SK-N-SH (cell line): ENCODE data around the gene STAMBP. TPM values are rescaled to one million over a fixed set of nuclear protein-coding genes. Genes with fewer than 3 reads are reported as not detected.

Experiments used
- CTCF ChIA-PET: fragments of 300-600, 350-600 bp; formaldehyde crosslinking; extraction: SDS; loops from one replicate; lab custom pipeline; 2021; lab: Yijun Ruan, JAX
- POLR2A ChIA-PET: fragments of 350-600 bp; sonication (Branson Sonifier 250); formaldehyde crosslinking; extraction: SDS; loops from one replicate; lab custom pipeline; 2020; ENCODE audit warnings: antibody characterized with exemption, inconsistent platforms; lab: Yijun Ruan, JAX
- DNase-seq: peaks from one replicate; pipeline ENCODE4 v3.0.0; 2012
- H2AFZ ChIP-seq: fragments of 200-600 bp; sonication (generic); 2 replicates; pipeline ENCODE4 v1.8.1; 2016; ENCODE audit warnings: antibody characterized with exemption, mild to moderate bottlenecking, low read depth
- H3F3A ChIP-seq: fragments of 200-600 bp; sonication (generic); replicated peaks from 2 replicates; pipeline ENCODE3; 2016; ENCODE audit warnings: antibody characterized with exemption, mild to moderate bottlenecking; ENCODE audit not compliant: insufficient read depth
- H3K27ac ChIP-seq, 2 experiments: fragments of 200-500 bp in 1 of 2; fragments of 200-600 bp in 1 of 2; sonication (Bioruptor generic) in 1 of 2; sonication (generic), shearing (Covaris generic) in 1 of 2; 2 replicates each; pipeline versions ENCODE4 v1.5.1 to v1.6.1; 2014 to 2016; ENCODE audit warnings: low read depth in 2 of 2, inconsistent platforms in 1 of 2, low read length in 1 of 2, mild to moderate bottlenecking in 1 of 2, mixed read lengths in 1 of 2
- H3K27me3 ChIP-seq: fragments of 200-600 bp; sonication (generic), shearing (Covaris generic); 2 replicates; pipeline ENCODE4 v1.6.1; 2016; ENCODE audit warnings: mixed run types; ENCODE audit not compliant: insufficient read depth
- H3K36me3 ChIP-seq, 2 experiments: fragments of 200-500 bp in 1 of 2; fragments of 200-600 bp in 1 of 2; sonication (Bioruptor generic) in 1 of 2; sonication (generic) in 1 of 2; replicated peaks in 1 of 2; 2 replicates each; pipeline versions ENCODE3 to v1.5.1; 2014 to 2016; ENCODE audit warnings: low read length in 1 of 2, mild to moderate bottlenecking in 1 of 2; ENCODE audit not compliant: insufficient read depth in 2 of 2, control insufficient read depth in 1 of 2
- H3K4me1 ChIP-seq, 2 experiments: fragments of 200-500 bp in 1 of 2; fragments of 200-600 bp in 1 of 2; sonication (Bioruptor generic) in 1 of 2; sonication (generic), shearing (Covaris generic) in 1 of 2; 2 replicates each; pipeline versions ENCODE4 v1.5.1 to v1.6.1; 2014 to 2016; ENCODE audit warnings: low read depth in 1 of 2, low read length in 1 of 2, mixed run types in 1 of 2; ENCODE audit not compliant: insufficient read depth in 2 of 2, control insufficient read depth in 1 of 2
- H3K4me2 ChIP-seq: fragments of 200-600 bp; sonication (generic), shearing (Covaris generic); 2 replicates; pipeline ENCODE4 v1.6.1; 2017; ENCODE audit warnings: mixed run types
- H3K4me3 ChIP-seq, 2 experiments: fragments of 200-500 bp in 1 of 2; fragments of 200-600 bp in 1 of 2; sonication (Bioruptor generic) in 1 of 2; sonication (generic), shearing (Covaris generic) in 1 of 2; 2 replicates each; pipeline versions ENCODE4 v1.5.1 to v1.8.1; 2014 to 2016; ENCODE audit warnings: low read depth in 2 of 2, inconsistent platforms in 1 of 2, low read length in 1 of 2, mild to moderate bottlenecking in 1 of 2, mixed read lengths in 1 of 2, moderate library complexity in 1 of 2
- H3K79me2 ChIP-seq: fragments of 200-600 bp; sonication (generic); 2 replicates; pipeline ENCODE4 v1.8.1; 2017; ENCODE audit warnings: mild to moderate bottlenecking; ENCODE audit not compliant: insufficient read depth
- H3K9ac ChIP-seq: fragments of 200-600 bp; sonication (generic); 2 replicates; pipeline ENCODE4 v1.6.1; 2017; ENCODE audit warnings: mixed run types
- H3K9me2 ChIP-seq: fragments of 200-600 bp; sonication (generic); 2 replicates; pipeline ENCODE4 v1.6.1; 2017; ENCODE audit warnings: mixed run types
- H3K9me3 ChIP-seq: fragments of 200-600 bp; sonication (generic); 2 replicates; pipeline ENCODE4 v1.6.1; 2017; ENCODE audit warnings: mixed run types, mild to moderate bottlenecking, moderate library complexity
- H4K20me1 ChIP-seq: fragments of 200-600 bp; sonication (generic); 2 replicates; pipeline ENCODE4 v1.6.1; 2017; ENCODE audit warnings: mild to moderate bottlenecking, mixed run types; ENCODE audit not compliant: insufficient read depth
- CHD2 ChIP-seq: fragments of 150-350 bp; IDR thresholded peaks from 2 replicates; pipeline ENCODE4 v1.6.1; 2018; ENCODE audit warnings: low read length; ENCODE audit not compliant: partially characterized antibody
- ELF1 ChIP-seq: IDR thresholded peaks from 2 replicates; pipeline ENCODE4 v1.4.0; 2012
- FOSL2 ChIP-seq: IDR thresholded peaks from 2 replicates; pipeline ENCODE4 v1.4.0; 2012; ENCODE audit warnings: low read depth, mild to moderate bottlenecking, moderate library complexity, borderline replicate concordance
- FOXM1 ChIP-seq: IDR thresholded peaks from 2 replicates; pipeline ENCODE4 v1.4.0; 2012; ENCODE audit warnings: low read depth, mild to moderate bottlenecking
- GABPA ChIP-seq: IDR thresholded peaks from 2 replicates; pipeline ENCODE4 v1.4.0; 2012; ENCODE audit warnings: low read depth, mild to moderate bottlenecking
- JUND ChIP-seq: IDR thresholded peaks from 2 replicates; pipeline ENCODE4 v1.4.0; 2012
- MAX ChIP-seq: IDR thresholded peaks from 2 replicates; pipeline ENCODE4 v1.4.0; 2012; ENCODE audit warnings: low read depth
- MEF2A ChIP-seq: IDR thresholded peaks from 2 replicates; pipeline ENCODE4 v1.4.0; 2012; ENCODE audit warnings: low read depth, borderline replicate concordance
- POLR2AphosphoS5 ChIP-seq: IDR thresholded peaks from 2 replicates; pipeline ENCODE4 v1.6.1; 2012; ENCODE audit warnings: low read depth, low read length
- RCOR1 ChIP-seq: fragments of 150-350 bp; IDR thresholded peaks from 2 replicates; pipeline ENCODE4 v1.6.1; 2017; ENCODE audit warnings: antibody characterized with exemption, low read length
- REST ChIP-seq: IDR thresholded peaks from 2 replicates; pipeline ENCODE4 v1.6.1; 2012; ENCODE audit warnings: mild to moderate bottlenecking, low read depth, low read length, moderate library complexity
- RFX5 ChIP-seq: IDR thresholded peaks from 2 replicates; pipeline ENCODE4 v1.6.1; 2012; ENCODE audit warnings: mild to moderate bottlenecking, improper control_type of control experiment, low read length
- RXRA ChIP-seq: IDR thresholded peaks from 2 replicates; pipeline ENCODE4 v1.4.0; 2012; ENCODE audit warnings: low read depth, mild to moderate bottlenecking, borderline replicate concordance
- TAF1 ChIP-seq: IDR thresholded peaks from 2 replicates; pipeline ENCODE4 v1.6.1; 2012; ENCODE audit warnings: low read depth, mild to moderate bottlenecking, low read length, moderate library complexity, borderline replicate concordance
- TCF12 ChIP-seq: IDR thresholded peaks from 2 replicates; pipeline ENCODE4 v1.4.0; 2012
- TEAD4 ChIP-seq: IDR thresholded peaks from 2 replicates; pipeline ENCODE4 v1.4.0; 2012; ENCODE audit warnings: mild to moderate bottlenecking, borderline replicate concordance; ENCODE audit not compliant: insufficient read depth
- polyA plus RNA-seq, 3 experiments: library from polyadenylated mRNA; depleted of rRNA; stranded (reverse); fragments of >200 nt; gene quantifications; 2 replicates each; pipeline ENCODE4 v1.2.3, GENCODE V29; 2012

Gene STAMBP
- polyA plus RNA-seq, 1 of the 3 experiments (the other 2 are of a cell fraction): 42.2 TPM

GRCh38 chr2:73856214-73856613, 27.5 kb downstream of the STAMBP start:
- Histone ChIP-seq H3K27ac (no peak overlapping the region), H3K36me3 (peaks cover 52 to 61% of the 10 kb centered on the region in 2 experiments), H3K9me2 (no peaks in the 10 kb centered on the region), H3K27me3 (no peaks in the 10 kb centered on the region), H3K9me3 (no peaks in the 10 kb centered on the region), H3K4me3 (no peak overlapping the region), H2AFZ (no peak overlapping the region), H3K79me2 (no peaks in the 10 kb centered on the region), H3K4me2 (no peak overlapping the region), H3F3A (peaks cover 18% of the 10 kb centered on the region), H4K20me1 (0 out of 2 replicates have a peak, but pooled peaks cover 4% of the 10 kb centered on the region), H3K9ac (no peak overlapping the region), H3K4me1 (peaks cover 0 to 7% of the 10 kb centered on the region in 2 experiments; a peak in 2 of 4 replicates)
- ChIA-PET POLR2A (interaction anchor here (1.1 kb wide), 1 partner anchor 18 kb away, joined by 3 read pairs; no protein-coding TSS in a partner anchor), CTCF (no interaction called here)
- DNase-seq: no peak
- TF ChIP-seq GABPA (no peak), TAF1 (no peak), TCF12 (peak; percentile 17; the same call in 1 of the 2 replicates), RCOR1 (no peak), RXRA (no peak), FOXM1 (no peak), CHD2 (no peak), POLR2AphosphoS5 (no peak), REST (no peak), FOSL2 (0 out of 2 replicates have a peak, but pooled peaks have one; percentile 19), MEF2A (no peak), ELF1 (no peak), RFX5 (no peak), JUND (0 out of 2 replicates have a peak, but pooled peaks have one; percentile 12), TEAD4 (no peak), MAX (no peak)
